Measurements from ENCODE around the gene PRKAG2.

The PRKAG2 gene

DNA sequence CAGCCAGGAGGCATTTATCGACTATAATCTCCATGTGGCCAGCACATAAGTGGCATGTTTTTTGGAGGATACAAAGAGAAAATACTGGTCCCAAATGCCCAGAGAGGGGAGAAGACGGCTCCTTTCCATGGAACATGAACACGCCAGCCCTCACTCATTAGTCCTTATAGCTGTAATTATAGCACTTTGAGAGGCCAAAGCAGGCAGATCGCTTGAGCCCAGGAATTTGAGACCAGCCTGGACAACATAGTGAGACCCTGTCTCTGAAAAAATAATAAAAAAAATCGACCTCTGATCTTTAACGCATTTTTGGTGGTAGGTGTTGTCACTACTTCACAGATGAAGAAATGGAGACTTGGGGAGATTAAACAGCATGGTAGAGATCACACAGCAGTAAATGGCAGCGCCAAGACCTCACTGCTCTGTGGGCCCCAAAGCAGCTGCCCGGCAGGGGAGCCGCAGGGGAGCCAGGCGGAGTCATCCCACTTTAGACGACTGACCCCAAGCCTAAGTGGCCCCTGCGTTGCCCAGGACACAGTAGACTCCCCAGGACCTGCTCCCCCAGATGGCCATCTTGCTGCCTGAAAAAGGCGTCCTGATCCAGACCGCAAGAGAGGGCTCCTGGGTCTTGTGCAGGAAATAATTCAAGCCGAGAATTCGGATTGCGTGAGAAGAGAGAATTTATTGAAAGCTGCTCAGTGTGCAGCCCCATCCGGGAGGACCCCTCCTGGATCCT lies 21.2 kb upstream of the PRKAG2 start:
- H3K36me3 ChIP-seq (ENCODE audit: low read length) = no peaks in the 10 kb centered on the region
- no peak for TF ChIP-seq EZH2phosphoT487 (conservative IDR thresholded peaks at IDR 0.05; ENCODE audit: low read length)
- TF ChIP-seq, protein P1, sequence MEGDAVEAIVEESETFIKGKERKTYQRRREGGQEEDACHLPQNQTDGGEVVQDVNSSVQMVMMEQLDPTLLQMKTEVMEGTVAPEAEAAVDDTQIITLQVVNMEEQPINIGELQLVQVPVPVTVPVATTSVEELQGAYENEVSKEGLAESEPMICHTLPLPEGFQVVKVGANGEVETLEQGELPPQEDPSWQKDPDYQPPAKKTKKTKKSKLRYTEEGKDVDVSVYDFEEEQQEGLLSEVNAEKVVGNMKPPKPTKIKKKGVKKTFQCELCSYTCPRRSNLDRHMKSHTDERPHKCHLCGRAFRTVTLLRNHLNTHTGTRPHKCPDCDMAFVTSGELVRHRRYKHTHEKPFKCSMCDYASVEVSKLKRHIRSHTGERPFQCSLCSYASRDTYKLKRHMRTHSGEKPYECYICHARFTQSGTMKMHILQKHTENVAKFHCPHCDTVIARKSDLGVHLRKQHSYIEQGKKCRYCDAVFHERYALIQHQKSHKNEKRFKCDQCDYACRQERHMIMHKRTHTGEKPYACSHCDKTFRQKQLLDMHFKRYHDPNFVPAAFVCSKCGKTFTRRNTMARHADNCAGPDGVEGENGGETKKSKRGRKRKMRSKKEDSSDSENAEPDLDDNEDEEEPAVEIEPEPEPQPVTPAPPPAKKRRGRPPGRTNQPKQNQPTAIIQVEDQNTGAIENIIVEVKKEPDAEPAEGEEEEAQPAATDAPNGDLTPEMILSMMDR (IDR thresholded peaks at IDR 0.05; ENCODE audit: insufficient read depth, low read length, poor library complexity, severe bottlenecking) = no peak

GRCh38 chr7:151897161-151897731 lies 20.3 kb upstream of the PRKAG2 start:
- no peak overlapping the region for H3K4me3 ChIP-seq (ENCODE audit: insufficient read depth, low read length, poor library complexity, severe bottlenecking)
- H3F3A ChIP-seq (ENCODE audit: insufficient read depth) = no peaks in the 10 kb centered on the region
- no peaks in the 10 kb centered on the region for H3K9me2 ChIP-seq (replicated peaks; ENCODE audit: insufficient read depth, low read length)
- no peaks in the 10 kb centered on the region for H3K9me3 ChIP-seq (ENCODE audit: insufficient read depth, low read length)
- no peak overlapping the region for H2AFZ ChIP-seq (ENCODE audit: low read depth, low read length, severe bottlenecking)
- H3K27me3 ChIP-seq (ENCODE audit: low read length) = no peaks in the 10 kb centered on the region
- H3K27ac ChIP-seq (ENCODE audit: low read depth, low read length) = no peak overlapping the region
- no peak overlapping the region for H3K4me2 ChIP-seq (ENCODE audit: low read depth, low read length, poor library complexity, severe bottlenecking)
- no peak overlapping the region for H3K9ac ChIP-seq (ENCODE audit: low read length)
- H3K36me3 ChIP-seq (ENCODE audit: low read length) = no peaks in the 10 kb centered on the region
- H3K79me2 ChIP-seq (ENCODE audit: insufficient read depth, low read length) = no peaks in the 10 kb centered on the region
- H4K20me1 ChIP-seq (ENCODE audit: low read depth, low read length) = no peaks in the 10 kb centered on the region
- TF ChIP-seq EZH2phosphoT487 (conservative IDR thresholded peaks at IDR 0.05; ENCODE audit: low read length) = no peak
- TF ChIP-seq, protein P1 (IDR thresholded peaks at IDR 0.05; ENCODE audit: insufficient read depth, low read length, poor library complexity, severe bottlenecking) = no peak

More for the DNA sequence above, 21.2 kb upstream of the PRKAG2 start:
- Histone ChIP-seq H3K4me3 (ENCODE audit: insufficient read depth, low read length, poor library complexity, severe bottlenecking) (no peak overlapping the region), H3K4me2 (ENCODE audit: low read depth, low read length, poor library complexity, severe bottlenecking) (no peak overlapping the region), H3F3A (ENCODE audit: insufficient read depth) (no peaks in the 10 kb centered on the region), H3K27me3 (ENCODE audit: low read length) (no peaks in the 10 kb centered on the region), H3K9me3 (ENCODE audit: insufficient read depth, low read length) (no peaks in the 10 kb centered on the region), H3K79me2 (ENCODE audit: insufficient read depth, low read length) (no peaks in the 10 kb centered on the region), H3K27ac (ENCODE audit: low read depth, low read length) (no peak overlapping the region), H4K20me1 (ENCODE audit: low read depth, low read length) (no peaks in the 10 kb centered on the region), H3K9ac (ENCODE audit: low read length) (no peak overlapping the region), H2AFZ (ENCODE audit: low read depth, low read length, severe bottlenecking) (no peak overlapping the region), H3K9me2 (replicated peaks; ENCODE audit: insufficient read depth, low read length) (no peaks in the 10 kb centered on the region)

DNA sequence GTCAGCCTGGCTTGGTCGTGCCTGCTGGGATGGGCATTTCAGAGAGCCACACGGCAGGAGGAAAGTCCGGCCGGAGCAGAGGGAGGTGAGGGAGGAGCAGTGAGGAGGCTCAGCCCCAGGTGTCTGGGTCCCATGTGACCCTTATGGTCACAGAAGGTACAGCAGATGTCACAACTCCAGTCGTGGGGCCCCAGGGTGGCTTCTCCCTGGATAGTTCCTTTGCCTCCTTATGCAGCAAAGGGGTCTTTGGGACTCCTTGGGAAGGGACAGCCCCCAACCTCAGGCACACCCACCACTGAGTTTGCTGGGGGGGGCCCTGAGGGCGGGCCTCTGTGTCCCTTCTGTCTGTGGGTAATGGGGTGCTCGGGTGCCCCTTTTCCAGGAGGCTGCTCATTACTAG lies 19.6 kb upstream of the PRKAG2 start:
- Histone ChIP-seq H3K79me2 (ENCODE audit: insufficient read depth, low read length) (no peaks in the 10 kb centered on the region), H3F3A (ENCODE audit: insufficient read depth) (no peaks in the 10 kb centered on the region), H4K20me1 (ENCODE audit: low read depth, low read length) (no peaks in the 10 kb centered on the region), H3K4me2 (ENCODE audit: low read depth, low read length, poor library complexity, severe bottlenecking) (no peak overlapping the region), H3K9me3 (ENCODE audit: insufficient read depth, low read length) (no peaks in the 10 kb centered on the region), H3K27ac (ENCODE audit: low read depth, low read length) (no peak overlapping the region), H3K36me3 (ENCODE audit: low read length) (no peaks in the 10 kb centered on the region), H2AFZ (ENCODE audit: low read depth, low read length, severe bottlenecking) (no peak overlapping the region), H3K4me3 (ENCODE audit: insufficient read depth, low read length, poor library complexity, severe bottlenecking) (no peak overlapping the region), H3K9ac (ENCODE audit: low read length) (no peak overlapping the region), H3K9me2 (replicated peaks; ENCODE audit: insufficient read depth, low read length) (no peaks in the 10 kb centered on the region), H3K27me3 (ENCODE audit: low read length) (no peaks in the 10 kb centered on the region)
- no peak for TF ChIP-seq EZH2phosphoT487 (conservative IDR thresholded peaks at IDR 0.05; ENCODE audit: low read length)
- TF ChIP-seq, protein P1 (IDR thresholded peaks at IDR 0.05; ENCODE audit: insufficient read depth, low read length, poor library complexity, severe bottlenecking) = no peak
